Stimulated activated CD8-positive, alpha-beta memory T cell treated with anti-CD3 and anti-CD28 coated beads, Interleukin-15, amount 100 ng/mL, for 24 hours (primary cell): ENCODE data around the gene DCTPP1.
"Not testable (repeated sequence)": the region's sequence is repeated elsewhere in the genome, so short reads cannot be mapped to it uniquely, and the experiment has no call there.

Experiments
- DNase-seq: peaks from one replicate; pipeline ENCODE4 v3.0.0-alpha.2; 2020; ENCODE audit warnings: low read depth

The DCTPP1 gene

DNA sequence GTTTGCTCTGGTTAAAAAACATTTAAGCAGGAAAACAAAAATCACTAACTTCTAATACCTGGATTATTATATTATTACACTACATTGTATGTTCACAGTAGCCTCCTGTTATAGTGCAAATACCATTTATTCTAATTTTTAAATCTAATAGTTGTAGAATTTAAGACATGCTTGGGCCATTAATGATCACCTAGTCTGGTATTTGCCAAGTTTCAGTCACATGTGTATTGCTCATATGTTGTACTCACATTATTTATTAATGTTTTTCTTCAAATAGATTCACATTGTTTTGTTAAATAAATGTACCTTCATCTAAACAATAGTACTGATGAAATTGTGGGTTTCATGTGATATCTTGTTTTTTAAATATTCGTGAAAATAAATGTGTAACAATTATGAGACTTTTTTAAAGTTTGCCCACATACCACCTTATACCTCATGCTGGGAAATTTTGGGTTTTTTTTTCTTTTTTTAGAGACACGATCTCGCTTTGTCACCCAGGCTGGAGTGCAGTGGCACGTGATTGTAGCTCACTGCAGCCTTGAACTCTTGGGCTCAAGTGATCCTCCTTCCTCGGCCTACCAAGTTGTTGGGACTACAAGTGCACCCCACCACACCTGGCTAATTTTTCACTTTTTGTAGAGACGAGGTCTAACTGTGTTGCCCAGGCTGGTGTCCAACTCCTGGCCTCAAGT lies 16.6 kb downstream of the DCTPP1 start:
- no peak for DNase-seq

DNA sequence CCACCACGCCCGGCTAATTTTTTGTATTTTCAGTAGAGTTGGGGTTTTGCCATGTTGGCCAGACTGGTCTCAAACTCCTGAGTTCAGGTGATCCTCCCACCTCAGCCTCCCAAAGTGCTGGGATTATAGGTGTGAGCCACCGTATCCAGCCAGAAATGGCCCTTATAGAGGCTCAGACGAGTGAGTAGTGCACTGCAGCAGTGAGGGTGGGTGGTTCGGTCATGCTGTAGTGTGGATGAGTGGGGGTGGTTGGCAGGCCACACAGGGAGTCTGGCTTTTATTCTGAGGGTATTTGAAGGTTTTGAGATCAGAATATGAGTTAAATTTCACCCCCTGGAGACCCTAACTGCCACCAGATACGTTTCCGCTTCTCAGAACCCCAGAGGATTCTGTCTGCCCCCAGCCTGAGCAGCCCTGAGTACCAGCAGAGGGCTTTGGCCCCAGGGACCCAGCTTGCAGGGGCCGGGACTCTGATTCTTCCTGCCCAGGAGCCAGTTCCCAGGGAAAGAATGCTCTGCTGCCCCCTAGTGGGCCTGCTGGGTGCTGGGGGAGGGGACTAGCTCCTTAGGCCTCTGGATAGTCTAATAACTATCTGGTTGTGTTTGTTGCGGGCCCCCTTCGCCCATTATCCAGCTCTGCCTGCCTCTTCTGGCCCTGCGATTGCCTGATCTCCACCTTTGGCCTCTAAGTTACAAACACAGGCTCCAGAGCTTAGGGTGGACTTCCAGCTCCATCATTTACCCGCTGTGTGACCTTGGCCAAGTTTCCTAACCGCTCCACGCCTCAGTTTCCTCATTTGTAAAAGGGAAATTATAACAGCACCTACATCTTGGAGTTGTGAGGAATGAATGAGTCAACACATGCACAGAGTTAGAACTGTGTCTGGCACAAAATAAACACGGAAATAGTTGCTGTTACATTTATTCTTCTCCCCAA lies 20.4 kb downstream of the DCTPP1 start:
- DNase-seq, result peak; percentile 87

DNA sequence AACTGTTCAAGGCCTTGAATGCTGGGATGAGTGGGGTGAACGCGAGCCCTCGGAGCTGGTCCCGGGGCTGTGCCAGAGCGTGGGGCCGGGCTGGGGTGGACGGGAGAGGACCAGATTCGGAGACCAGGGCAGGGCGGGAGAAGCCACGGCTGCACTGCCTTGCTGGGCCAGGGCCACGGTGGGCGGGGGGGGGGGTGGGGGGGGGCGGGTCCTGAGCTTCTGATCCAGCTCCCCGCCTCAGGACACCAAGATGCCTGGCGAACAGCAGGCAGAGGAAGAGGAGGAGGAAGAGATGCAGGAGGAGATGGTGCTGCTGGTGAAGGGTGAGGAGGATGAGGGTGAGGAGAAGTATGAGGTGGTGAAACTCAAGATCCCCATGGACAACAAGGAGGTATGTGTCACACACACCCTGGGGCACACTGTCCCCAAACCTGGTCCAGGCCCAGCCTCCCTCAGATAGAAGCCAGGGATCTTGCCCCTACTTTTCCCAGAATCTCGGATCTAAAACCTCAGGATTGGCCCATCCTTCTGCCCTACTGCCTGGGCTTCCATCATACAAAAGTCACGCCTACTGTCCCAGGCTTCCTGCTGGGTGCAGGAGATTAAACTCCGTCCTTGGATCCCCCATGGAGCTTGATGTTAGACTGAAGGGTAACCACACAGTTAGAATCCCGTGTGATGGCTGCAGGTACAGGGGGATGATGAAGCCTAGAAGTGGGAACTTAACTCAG lies 21.9 kb downstream of the DCTPP1 start:
- DNase-seq, result no peak

DNA sequence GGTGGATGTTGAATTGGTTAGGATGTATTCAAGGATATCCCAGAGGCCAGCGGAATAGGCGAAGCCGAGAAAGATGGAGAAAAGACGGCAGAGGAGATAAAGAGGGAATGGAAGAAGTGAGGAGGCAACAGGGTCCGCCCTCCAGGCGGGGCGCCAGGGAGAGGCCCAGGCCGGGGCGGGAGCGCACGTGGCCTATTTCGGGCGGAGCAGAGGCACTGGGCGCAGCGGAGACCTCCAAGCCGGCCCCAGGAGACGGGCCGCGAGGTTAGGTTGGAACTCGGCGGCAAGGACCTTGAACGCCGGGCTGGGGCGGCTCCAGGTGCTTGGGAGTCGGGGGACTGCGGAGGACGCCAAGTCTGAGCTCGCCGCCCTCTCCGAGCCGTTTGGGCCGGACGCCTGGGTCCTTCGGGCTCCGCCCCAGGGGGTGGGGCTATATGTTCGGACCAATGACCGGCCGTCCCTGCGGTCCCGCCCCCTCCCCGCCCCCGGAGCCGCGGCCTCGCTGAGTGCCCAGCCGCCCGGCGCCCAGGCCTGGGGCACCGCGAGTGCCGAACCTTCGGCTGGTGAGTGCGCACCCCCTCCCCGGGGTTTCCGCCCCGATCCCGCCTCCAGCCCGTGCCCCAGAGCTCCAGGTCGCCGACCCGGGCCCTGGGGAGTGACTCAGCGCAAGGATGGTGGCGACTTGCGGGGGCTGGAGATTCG lies 22.6 kb downstream of the DCTPP1 start, which contains the start of gene ZNF771:
ZNF771 (plus strand) TSS at position 505 of the 702 bp plus-strand sequence. CDS start 448 bp downstream, outside the sequence.
- DNase-seq, result peak; percentile 86

DNA sequence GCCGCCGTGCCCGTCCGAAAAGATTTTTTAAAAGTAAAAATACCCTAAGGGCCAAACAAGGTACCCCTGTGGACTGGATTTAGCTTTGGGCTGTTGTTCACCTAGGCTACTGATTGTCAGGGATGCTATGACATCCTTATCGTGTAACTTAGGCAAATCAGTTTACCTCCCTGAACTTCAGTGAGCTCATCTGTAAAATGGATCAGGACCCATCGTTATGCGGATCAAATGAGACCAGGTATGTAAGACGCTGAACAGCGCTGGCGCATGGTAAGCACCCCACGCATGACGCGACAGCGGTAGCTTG lies 23.1 kb downstream of the DCTPP1 start:
- no peak for DNase-seq

DNA sequence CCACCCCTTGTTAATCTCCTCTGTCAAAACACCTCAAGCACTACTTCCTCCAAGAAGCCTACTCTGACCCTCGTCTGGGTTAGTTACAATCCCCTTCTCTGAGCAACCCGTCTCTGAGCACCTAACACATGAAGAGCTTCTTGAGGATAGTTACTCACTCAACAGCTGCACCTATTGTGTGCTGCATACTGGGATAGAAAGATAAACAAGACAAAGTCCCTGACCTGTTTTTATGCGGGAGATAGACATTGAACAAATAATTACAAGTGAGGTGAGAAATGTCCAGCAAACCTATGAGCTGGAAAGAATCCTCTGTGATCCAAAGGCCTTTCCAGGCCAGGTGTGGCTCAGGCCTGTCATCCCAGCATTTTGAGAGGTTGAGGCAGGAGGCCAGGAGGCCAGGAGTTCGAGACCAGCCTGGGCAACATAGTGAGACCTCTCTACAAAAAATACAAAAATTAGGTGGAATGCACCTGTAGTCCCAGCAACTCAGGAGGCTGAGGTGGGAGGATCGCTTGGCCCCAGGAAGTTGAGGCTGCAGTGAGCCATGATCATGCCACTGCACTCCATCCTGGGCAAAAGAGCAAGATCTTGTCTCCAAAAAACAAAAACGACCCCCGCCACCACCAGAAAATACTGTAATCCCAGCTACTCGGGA lies 27.9 kb downstream of the DCTPP1 start:
- DNase-seq, result no peak

DNA sequence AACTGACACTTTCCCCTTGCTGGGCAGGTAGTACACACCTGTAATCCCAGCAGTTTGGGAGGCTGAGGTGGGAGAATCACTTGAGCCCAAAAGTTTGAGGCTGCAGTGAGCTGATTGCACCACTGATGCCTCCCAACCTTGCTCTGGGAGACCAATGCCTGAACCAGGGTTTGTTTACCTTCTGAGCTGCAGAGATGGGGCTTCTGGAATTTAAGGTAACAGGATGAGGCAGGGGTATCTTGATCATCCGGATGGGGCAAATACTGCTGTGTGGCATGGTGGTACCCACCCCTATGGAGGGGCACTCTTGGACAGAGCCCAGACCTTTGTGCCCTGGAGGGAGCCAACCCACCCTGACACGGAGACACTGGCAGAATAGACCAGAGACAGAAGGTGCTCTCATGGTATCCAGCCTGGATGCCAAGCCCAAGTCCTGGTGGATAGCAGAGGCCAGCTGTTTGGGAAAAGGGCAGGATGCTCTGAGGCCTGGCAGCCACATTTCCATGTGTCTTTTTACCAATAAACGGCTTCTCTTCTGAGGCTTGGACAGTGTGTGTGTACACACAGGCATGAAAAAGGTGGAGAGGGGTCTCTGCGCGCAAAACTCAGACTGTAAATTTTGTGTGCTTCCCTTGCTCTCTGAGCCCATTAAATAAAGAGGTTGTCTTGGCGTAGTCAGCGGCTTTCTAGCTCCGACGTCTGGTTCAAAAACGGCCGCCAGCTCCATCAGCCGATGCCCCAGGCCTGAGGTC lies 30.2 kb downstream of the DCTPP1 start:
- no peak for DNase-seq

DNA sequence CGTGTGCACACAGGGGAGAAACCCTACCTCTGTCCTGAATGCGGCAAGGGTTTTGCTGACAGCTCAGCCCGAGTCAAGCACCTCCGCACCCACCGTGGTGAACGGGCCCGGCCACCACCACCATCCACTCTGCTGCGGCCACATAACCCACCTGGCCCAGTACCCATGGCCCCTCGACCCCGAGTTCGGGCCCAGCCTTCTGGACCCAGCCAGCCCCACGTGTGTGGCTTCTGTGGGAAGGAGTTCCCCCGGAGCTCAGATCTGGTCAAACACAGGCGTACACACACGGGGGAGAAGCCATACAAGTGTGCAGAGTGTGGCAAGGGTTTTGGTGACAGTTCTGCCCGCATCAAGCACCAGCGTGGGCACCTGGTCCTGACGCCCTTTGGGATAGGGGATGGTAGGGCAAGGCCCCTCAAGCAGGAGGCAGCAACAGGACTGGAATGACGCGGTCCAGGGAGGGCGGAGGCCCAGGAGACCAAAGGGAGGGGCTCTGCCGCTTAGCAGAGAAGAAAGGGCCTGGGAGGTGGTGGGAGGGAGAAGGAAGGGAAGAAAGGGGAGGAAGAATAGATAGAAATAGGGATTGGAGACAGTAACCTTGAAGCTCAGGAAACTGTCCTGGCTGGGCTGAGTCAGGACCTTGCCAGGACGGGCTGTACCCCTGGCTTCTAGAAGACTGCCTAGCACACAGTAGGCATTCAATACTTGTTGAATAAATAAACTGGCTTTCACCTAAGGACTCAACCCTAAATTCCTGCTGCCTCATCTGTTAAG lies 31.0 kb downstream of the DCTPP1 start:
- DNase-seq, result no peak

DNA sequence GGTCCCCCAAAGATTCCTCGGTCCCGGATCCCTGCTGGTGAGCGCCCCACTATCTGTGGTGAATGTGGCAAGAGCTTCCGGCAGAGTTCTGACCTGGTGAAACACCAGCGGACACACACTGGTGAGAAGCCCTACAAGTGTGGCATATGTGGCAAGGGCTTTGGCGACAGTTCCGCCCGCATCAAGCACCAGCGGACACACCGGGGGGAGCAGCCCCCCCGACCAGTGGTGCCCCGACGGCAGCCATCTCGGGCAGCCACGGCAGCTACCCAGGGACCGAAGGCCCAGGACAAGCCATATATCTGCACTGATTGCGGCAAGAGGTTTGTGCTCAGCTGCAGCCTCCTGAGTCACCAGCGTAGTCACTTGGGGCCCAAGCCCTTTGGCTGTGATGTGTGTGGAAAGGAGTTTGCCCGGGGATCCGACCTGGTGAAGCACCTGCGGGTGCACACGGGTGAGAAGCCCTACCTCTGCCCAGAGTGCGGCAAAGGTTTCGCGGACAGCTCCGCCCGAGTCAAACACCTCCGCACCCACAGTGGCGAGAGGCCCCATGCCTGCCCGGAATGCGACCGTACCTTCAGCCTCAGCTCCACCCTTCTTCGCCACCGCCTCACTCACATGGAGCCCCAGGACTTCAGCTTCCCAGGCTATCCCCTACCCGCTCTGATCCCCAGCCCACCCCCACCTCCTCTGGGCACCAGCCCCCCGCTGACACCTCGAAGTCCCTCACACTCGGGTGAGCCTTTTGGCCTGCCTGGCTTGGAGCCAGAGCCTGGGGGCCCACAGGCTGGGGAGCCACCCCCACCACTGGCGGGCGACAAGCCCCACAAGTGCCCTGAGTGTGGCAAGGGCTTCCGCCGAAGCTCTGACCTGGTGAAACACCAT lies 31.8 kb downstream of the DCTPP1 start:
- no peak for DNase-seq

DNA sequence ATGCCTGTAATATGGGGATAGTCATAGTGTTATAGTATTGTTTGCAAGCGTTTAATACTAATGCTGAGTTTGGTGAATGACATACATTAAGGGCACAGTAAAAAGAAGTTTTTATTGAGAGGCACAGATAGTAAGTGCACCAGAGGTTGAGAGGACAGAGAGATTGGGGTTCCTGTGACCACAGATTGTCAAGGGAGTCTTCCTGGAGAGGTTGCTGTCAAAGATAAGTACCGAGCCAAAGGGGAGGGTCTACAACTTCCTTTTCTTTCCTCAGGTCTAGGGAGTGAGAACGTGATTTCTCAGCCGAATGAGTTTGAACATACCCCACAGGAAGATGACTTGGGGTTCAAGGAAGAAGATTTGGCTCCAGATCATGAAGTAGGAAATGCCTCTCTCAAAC lies 32.8 kb downstream of the DCTPP1 start:
- no peak for DNase-seq

DNA sequence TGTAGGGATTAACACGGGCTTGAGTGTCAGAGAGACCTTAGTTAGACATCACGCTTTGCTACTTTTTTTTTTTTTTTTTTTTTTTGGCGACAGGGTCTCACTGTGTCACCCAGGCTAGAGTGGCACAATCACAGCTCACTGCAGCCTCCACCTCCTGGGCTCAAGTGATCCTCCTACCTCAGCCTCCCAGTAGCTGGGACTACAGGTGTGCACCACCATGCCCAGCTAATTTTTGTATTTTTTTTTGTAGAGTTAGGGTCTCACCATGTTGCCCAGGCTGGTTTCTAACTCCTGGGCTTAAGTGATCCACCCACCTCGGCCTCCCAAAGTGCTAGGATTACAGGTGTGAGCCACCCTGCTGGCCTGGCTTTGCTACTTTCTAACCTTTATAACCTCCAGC lies 33.2 kb downstream of the DCTPP1 start:
- DNase-seq, result not testable (repeated sequence)

DNA sequence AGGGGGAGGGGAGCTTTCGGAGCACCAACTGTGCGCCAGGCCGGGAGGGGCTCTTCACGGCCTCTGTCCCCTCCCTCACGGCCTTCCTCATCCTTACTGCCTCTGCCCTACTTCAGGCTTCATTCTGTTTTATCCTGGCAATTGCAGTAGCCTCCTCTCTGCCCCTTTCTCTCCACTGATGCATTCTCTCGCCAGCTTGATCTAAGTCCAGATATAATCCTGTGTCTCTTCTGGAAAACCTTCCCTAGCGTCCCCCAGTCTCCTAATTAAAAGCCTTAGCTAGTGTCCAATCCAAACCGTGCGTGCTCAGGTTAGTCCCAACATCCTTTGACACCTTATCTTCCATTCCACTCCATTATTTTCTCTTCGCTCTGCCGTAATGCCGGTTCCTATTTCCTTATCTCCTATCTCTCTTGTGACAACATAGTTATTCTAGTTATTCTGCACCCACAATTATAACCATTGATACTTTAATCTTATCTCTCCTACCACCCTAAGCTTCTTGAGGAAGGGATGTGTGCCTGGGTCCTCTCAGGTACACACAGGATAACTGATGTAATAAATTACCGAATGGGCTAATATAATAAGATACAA lies 33.7 kb downstream of the DCTPP1 start:
- no peak for DNase-seq

DNA sequence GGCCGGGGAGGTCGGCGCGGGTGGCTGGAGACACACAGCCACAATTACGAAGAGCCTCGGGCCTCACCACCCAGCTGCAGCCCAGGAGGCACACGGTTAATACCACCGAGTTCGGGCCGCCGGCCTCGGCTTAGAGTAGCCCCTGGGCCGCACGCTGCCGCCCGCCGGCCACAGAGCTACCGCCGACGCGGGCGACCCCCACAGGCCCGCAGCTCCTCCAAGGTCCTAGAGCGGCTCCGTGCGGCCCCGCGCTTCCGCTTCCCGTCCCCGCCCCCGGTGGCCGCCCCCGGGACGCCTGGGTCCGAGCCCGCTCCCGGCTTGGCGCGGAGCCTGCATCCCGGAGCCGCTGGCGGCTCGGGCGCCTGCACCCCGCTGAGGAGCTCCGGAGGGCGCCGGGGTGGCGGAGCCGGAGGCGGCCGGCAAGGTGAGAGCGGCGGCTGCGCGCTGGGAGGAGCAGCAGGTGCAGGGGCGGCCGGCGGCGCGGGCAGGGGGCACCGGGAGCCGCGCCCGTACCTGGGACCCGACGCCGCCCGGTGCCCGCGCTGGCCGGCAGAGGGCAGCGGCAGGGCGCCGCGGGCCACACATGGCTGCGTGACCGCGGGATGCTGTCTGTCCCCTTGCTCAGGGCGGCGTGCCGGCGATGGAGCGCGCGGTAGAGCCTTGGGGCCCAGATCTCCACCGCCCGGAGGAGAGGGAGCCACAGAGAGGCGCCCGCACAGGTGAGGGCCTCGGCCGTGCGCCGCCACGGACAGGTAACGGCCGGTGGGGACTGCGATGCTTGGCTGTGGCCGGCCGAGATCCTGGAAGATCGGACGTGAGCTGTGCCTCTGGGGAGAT lies 34.5 kb downstream of the DCTPP1 start, which contains the start of gene ZNF48:
ZNF48 (plus strand) TSS at position 266 of the 837 bp plus-strand sequence; CDS start at position 641, 375 bp downstream.
- peak; percentile 28 for DNase-seq

DNA sequence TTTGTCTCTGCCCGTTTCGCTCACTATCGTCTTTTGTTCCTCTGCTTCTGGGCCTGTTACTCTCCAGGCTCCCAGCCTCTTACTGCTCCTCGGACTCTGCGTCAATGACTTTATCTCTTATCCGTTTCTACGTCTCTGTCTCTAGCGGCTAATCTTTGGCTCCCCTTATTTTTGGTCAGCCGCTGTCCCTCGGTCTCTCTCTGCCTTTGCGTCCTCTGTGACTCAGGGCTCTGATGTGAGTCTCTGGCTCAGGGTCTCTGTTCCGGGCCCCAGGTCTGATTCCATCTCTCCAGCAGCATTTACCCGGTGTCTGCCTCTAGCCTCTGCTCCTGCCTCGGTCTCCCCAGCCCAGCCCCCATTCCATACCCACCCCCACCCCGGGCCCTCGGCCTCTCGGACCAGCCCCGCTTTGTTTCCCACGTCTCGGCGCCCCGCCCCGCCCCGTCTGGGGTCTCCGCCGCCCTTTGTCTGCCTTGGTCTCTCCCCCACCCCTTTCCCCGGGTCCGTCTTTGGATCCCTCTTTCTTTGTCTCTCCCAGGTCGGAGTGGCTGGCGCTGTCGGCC lies 35.2 kb downstream of the DCTPP1 start:
- DNase-seq, result no peak

DNA sequence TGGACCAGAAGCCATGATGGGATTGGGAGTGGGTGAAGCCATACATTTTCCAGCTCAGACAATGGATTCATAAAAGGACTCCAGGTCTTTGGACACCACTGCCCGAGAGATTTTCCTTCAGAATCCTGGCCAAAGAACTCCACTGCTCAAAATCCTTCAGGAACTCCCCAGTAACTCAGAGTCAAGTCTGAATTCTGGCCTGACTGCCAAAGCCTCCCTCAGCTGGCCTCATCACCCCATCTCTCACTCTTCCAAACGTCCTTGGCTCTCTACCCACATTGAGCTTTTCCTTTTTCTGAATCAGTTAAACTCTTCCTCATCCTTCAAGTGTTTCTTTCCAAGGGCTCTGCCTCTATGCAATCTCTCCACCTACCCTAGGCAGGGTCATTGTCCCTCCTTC lies 46.3 kb downstream of the DCTPP1 start:
- no peak for DNase-seq

DNA sequence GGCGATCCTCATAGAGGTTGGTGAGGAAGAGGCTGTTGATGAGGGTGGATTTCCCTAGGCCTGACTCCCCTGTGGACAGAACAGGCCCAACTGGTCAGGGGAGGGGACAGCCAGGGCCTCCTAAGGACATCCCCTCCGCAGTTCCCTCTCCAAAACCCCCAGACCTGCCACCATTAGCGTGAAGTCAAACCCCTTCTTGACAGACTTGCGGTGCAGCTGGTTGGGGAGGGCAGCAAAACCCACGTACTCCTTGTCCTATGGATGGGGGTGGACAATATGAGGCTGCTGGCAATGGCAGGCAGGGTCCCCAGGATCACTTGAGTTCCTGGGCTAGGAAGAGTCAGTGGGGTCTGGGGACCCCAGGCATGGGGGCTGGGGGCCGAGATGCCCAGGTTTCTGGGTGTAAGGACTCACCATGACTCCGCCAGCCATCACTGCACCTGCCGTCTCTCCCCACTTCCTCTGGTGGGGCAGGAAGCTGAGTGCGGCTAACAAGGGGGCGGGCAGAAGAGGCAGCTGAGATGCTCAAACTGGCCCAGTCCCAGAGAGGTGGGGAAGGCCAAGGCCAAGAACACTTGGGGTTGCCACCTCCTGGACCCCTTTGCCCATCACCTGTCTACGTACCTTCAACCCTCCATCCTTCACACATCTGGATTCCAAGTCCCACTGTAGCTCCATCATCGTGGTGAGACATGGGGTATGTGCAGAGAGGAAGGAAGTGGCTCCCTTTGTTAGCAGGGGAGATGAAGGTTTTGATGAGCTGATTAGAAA lies 47.5 kb downstream of the DCTPP1 start, which contains the start of gene SEPTIN1:
SEPTIN1 (minus strand) TSS at position 451 of the 771 bp plus-strand sequence; CDS start at position 432, 19 bp downstream.
- DNase-seq, result peak; percentile 48
